GM19043 (cell line): ENCODE results near the gene STPG4.
"Not testable (repeated sequence)": the region's sequence is repeated elsewhere in the genome, so short reads cannot be mapped to it uniquely, and the experiment has no call there.

Source experiments
- ATAC-seq: cut with Tn5 transposase; IDR thresholded peaks from one replicate; pipeline ENCODE4 v1.9.1; 2021; ENCODE audit warnings: low read depth; ENCODE audit not compliant: unreplicated experiment

Gene STPG4

GRCh38 chr2:47129191-47129706, 25.9 kb downstream of the STPG4 start:
- no peak for ATAC-seq

DNA sequence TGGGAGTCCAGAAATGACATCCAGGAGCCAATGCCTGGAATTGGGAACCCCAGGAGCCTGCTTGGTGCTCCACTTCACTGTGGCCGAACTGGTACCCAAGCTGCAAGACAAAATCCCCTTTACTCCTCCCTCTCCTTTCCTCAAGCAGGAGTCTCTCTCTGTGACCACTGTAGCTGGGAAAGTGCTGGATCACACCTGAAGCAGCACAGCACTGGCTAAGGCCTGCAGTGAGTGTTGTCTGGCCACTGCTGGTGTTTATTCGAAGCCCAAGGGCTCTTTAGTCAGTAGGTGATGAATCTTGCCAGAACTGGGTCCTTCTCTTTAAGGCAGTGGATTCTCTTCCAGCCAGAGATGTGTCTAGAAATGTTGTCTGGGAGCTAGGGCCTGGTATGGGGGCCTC, 26.4 kb downstream of the STPG4 start:
- no peak for ATAC-seq

- ATAC-seq = no peak
Observed at GRCh38 chr2:47127862-47128543, 27.1 kb downstream of the STPG4 start.

DNA sequence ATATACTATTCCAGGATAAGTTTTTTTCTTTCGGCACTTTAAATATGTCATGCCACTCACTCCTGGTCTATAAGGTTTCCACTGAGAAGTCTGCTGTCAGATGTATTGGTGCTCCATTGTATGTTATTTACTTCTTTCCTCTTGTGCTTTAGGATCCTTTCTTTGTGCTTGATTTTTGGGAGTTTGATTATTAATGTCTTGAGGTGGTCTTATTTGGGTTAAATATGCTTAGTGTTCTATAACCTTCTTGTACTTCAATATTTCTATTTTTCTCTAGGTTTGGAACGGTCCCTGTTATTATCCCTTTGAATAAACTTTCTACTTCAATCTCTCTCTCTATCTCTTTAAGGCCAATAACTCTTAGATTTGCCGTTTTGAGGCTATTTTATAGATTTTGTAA, 28.3 kb downstream of the STPG4 start:
- no peak for ATAC-seq

GRCh38 chr2:47124740-47125139, 30.4 kb downstream of the STPG4 start:
- not testable (repeated sequence) for ATAC-seq

- ATAC-seq = not testable (repeated sequence)
Observed at GRCh38 chr2:47120424-47120823, 34.7 kb downstream of the STPG4 start.

DNA sequence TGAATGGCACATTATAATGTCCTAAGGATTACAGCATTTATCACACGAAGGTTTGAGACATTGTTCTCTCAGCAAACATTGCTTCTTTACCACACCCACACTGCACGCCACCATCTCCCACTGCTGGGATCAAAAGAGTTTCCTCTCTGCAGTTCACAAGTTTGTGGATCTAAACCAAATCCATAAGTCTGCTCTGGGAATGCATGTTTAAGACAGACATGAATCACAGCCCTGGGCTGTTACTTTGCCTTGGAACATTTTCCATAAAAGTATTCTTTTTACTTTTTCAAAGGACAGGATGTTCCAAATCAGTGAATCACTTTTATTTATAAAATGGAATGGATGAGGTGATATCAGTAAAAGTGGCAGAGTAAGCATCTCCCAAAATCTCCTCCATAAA, 36.1 kb downstream of the STPG4 start:
- ATAC-seq = no peak

- ATAC-seq = no peak
Observed at GRCh38 chr2:47118581-47118980, 36.5 kb downstream of the STPG4 start.

- no peak for ATAC-seq
Observed at GRCh38 chr2:47112665-47113435, 42.3 kb downstream of the STPG4 start.

DNA sequence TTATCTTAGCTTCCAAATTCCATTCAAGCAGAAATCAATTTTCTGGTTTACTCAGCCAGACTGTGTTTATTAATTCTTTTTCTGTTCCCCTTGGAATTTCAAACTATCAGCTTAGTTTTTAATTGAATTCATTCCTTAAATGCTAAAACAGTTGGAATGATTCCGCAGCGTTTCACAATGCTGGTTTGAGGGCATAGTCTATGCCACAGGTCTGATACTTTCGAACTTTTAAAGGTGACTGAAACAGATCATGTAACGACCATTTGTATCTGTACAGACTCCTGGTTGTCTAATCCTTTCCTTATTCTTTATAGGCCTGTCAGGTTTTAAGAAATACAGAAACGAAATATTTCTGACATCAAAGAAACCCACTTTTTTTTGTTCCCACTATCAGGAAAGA, 45.4 kb downstream of the STPG4 start:
- ATAC-seq = no peak

- no peak for ATAC-seq
Observed at GRCh38 chr2:47109007-47109375, 46.1 kb downstream of the STPG4 start.

GRCh38 chr2:47108267-47109006, 46.7 kb downstream of the STPG4 start:
- not testable (repeated sequence) for ATAC-seq

- not testable (repeated sequence) for ATAC-seq
Observed at GRCh38 chr2:47107201-47107600, 47.9 kb downstream of the STPG4 start.

GRCh38 chr2:47106231-47106630, 48.9 kb downstream of the STPG4 start:
- ATAC-seq = not testable (repeated sequence)

GRCh38 chr2:47099712-47100111, 55.4 kb downstream of the STPG4 start:
- not testable (repeated sequence) for ATAC-seq

GRCh38 chr2:47098953-47099352, 56.2 kb downstream of the STPG4 start:
- ATAC-seq = no peak

DNA sequence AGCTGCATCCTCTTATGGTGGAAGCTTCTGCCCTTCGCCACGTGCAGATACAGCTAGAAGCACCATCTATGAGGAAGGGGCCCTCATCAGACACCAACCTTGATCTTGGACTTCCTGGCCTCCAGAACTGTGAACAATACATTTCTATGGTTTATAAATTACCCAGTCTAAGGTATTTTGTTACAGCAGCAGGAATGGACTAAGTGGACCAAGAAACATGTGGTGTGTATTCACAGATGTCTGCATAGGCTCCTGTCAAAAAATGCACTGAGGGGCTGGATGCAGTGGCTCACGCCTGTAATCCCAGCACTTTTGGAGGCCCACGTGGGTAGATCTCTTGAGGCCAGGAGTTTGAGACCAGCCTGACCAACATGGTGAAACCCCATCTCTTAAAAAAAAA, 57.5 kb downstream of the STPG4 start:
- ATAC-seq = no peak

DNA sequence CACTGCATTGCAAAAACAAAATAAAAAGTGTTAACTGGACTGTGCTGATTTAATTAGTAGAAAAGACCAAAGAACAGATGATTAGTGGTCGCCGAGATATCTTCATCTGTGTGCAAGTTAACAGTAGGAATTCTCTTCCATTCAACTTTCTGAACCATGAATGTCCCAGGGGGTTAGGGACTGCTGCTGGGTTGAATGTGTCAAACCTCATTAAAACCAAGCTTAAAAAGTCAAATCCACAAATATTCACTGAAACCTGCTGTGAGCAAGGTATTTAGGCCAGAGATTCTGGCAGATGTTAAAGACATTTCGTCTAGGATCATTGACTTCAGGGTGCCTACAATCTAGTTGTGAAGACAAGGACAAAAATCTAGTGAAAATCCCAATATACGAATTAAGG, 58.7 kb downstream of the STPG4 start:
- no peak for ATAC-seq

DNA sequence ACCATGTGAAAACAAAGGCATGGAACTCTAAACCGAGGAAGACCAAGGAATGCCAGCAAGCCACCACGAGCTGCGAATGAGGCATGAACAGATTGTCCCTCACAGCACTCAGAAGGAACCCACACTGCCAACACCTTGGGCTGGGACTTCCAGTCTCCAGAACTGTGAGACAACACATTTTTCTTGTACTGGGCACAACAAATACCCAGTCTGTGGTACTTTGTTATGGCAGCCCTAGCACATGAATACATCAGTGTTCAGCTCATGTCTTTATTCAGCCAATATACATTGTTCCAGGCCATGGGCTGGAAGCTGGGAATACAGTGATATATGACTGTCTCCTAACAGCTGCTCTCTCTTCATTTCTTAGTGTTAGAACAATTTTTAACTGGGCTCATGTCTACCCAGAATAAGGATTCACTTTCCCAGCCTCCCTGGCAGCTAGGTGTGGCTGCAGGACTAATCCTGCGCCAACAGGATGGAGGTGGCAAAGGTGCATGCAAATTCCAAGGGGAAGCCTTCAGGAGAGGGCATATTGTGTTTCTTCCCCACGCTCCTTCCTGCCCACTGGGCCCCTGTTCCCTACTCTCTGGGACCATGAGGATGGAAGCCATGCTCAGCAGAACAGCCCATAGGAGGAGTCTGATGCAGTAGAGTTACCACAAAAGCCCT, 59.6 kb downstream of the STPG4 start:
- ATAC-seq = no peak

GRCh38 chr2:47094511-47095142, 60.5 kb downstream of the STPG4 start:
- ATAC-seq = no peak
